ENCODE measurements around the gene PTPN20.
"Not testable (repeated sequence)": the region's sequence is repeated elsewhere in the genome, so short reads cannot be mapped to it uniquely, and the experiment has no call there.

The PTPN20 gene

DNA sequence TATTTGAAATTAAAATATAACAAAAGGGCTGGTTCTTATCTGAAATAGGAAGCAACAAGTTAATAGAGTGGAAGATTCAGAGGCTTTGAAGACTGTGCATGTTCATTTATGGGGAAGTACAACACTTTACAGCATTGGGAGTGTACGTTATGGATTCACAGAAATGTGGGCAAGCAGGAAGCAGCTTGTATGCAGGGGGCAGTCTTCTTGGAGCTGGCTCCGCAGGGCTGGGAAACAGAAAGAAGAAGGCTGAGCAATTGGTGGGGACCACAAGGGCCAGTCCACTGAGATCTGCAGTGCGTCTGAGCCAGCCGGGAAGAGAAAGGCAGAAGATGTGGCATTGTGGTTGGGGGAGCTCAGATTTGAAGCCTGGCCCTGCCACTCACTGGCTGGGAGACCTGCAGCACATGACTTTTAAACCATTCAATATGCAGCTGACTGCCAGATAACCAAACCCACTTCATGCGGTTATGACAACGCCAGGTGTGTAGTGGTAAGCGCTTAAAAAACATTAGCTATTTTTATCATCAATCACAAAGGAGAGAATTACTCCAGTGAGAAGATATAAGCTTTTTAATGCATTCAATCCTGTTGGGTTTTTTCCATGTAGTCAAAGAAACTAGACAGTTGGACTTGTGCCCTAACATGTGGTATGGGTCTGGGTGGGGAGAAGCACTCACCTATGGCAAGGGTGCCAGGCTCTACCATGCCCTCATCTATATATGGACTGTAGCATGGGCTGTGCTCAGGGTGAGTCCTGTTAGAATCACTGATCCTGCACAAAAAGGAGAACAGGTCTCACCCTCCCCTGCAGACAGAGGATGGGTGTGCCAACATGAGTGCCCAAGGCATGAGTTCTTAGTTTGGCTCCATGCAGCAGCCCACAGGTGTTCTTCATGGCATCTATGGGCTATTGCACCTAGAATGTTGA lies 14.2 kb upstream of the PTPN20 start:
- WGBS (ENCODE audit: insufficient coverage), result no CpG with 5 or more reads among the region's 7 CpGs
- H3K4me3 ChIP-seq (ENCODE audit: control insufficient read depth in 1 of 7, extremely low read depth in 1 of 7, insufficient read depth in 4 of 7, low read depth in 2 of 7, low read length in 6 of 7); POLR2A ChIA-PET; H3K4me1 ChIP-seq (ENCODE audit: control extremely low read depth in 1 of 4, control insufficient read depth in 4 of 4, insufficient read depth in 4 of 4, low read length in 3 of 4); H3K27me3 ChIP-seq (replicated peaks in 2 of 5; ENCODE audit: control insufficient read depth in 4 of 5, insufficient read depth in 5 of 5, low read length in 4 of 5); CTCF ChIA-PET; H3K27ac ChIP-seq (ENCODE audit: insufficient read depth in 1 of 2, low read depth in 1 of 2, low read length in 2 of 2, poor library complexity in 1 of 2, severe bottlenecking in 2 of 2); H3K9me3 ChIP-seq (ENCODE audit: control extremely low read depth in 1 of 5, control insufficient read depth in 4 of 5, insufficient read depth in 2 of 5, low read depth in 1 of 5, low read length in 4 of 5); H3K36me3 ChIP-seq (ENCODE audit: control insufficient read depth in 4 of 4, insufficient read depth in 4 of 4, low read length in 3 of 4): not testable (repeated sequence)
- DNase-seq, result peak; percentile 13 to 81 (median 72)

DNA sequence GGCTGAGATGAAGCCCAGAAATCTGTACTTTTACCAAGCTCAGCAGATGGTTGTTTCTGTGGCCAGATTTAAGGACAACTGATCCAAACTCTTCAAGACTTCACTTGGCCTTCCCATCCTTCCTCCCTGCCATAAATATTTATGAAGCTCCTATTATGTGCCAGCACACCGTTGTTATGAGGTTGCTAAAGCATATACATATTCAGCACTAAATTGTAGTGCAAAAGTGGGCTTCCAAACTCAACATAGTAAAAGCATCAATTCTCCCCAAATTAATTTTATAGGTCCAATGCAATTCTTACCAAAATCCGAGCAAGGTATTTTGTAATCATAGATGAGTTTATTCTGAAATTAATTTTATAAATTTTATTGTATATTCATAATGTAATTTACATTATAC lies 10.0 kb upstream of the PTPN20 start:
- CTCF ChIA-PET; POLR2A ChIA-PET; H3K27me3 ChIP-seq (replicated peaks in 2 of 5; ENCODE audit: control insufficient read depth in 4 of 5, insufficient read depth in 5 of 5, low read length in 4 of 5); H3K27ac ChIP-seq (ENCODE audit: insufficient read depth in 1 of 2, low read depth in 1 of 2, low read length in 2 of 2, poor library complexity in 1 of 2, severe bottlenecking in 2 of 2); H3K4me3 ChIP-seq (ENCODE audit: control insufficient read depth in 1 of 7, extremely low read depth in 1 of 7, insufficient read depth in 4 of 7, low read depth in 2 of 7, low read length in 6 of 7); H3K4me1 ChIP-seq (ENCODE audit: control extremely low read depth in 1 of 4, control insufficient read depth in 4 of 4, insufficient read depth in 4 of 4, low read length in 3 of 4); H3K9me3 ChIP-seq (ENCODE audit: control extremely low read depth in 1 of 5, control insufficient read depth in 4 of 5, insufficient read depth in 2 of 5, low read depth in 1 of 5, low read length in 4 of 5); DNase-seq; H3K36me3 ChIP-seq (ENCODE audit: control insufficient read depth in 4 of 4, insufficient read depth in 4 of 4, low read length in 3 of 4): not testable (repeated sequence)
- WGBS (ENCODE audit: insufficient coverage), result no CpG with 5 or more reads among the region's 2 CpGs

DNA sequence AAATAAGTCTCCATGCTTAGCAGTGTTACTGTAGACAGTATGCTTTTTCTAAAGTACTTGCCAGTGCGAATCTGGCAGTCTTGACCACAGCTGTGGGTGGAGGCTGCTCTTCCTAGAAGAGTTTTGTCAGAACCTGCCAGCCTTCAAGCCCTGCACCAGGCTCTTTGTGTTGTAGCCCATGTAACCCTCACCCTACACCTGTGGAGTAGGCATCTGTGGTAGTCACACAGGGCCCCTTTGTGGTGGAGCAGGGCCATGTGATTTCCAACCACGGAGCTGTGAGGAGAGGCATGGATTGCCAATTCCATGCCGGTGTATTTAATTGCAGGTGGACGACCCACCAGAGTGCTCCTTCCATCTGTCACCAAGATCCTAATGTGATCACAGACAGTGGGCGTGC lies 7.4 kb upstream of the PTPN20 start:
- H3K27me3 ChIP-seq (replicated peaks in 2 of 5; ENCODE audit: control insufficient read depth in 4 of 5, insufficient read depth in 5 of 5, low read length in 4 of 5); CTCF ChIA-PET: not testable (repeated sequence)

DNA sequence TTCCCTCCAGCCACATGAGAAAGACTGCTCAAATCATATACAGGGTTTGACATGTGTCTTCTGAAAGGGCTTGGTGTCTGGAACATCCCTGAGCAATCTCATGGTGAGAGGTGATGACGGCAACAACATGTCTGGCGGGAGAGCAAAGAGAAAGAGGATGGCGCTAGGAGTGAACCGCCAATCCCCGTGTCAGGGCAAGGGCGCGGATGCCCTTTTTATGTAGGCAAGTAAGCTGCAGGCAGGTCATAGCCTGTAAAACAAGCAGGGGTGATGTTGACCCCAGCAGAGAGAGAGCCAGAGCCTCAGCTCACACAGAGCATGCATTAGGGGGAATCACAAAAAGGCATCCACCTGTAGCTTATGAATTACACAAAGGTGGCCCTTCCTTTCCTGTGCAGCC lies 4.9 kb upstream of the PTPN20 start:
- POLR2A ChIA-PET; DNase-seq; H3K27ac ChIP-seq (ENCODE audit: insufficient read depth in 1 of 2, low read depth in 1 of 2, low read length in 2 of 2, poor library complexity in 1 of 2, severe bottlenecking in 2 of 2); CTCF ChIA-PET; H3K36me3 ChIP-seq (ENCODE audit: control insufficient read depth in 4 of 4, insufficient read depth in 4 of 4, low read length in 3 of 4); H3K9me3 ChIP-seq (ENCODE audit: control extremely low read depth in 1 of 5, control insufficient read depth in 4 of 5, insufficient read depth in 2 of 5, low read depth in 1 of 5, low read length in 4 of 5); H3K4me1 ChIP-seq (ENCODE audit: control extremely low read depth in 1 of 4, control insufficient read depth in 4 of 4, insufficient read depth in 4 of 4, low read length in 3 of 4); H3K27me3 ChIP-seq (replicated peaks in 2 of 5; ENCODE audit: control insufficient read depth in 4 of 5, insufficient read depth in 5 of 5, low read length in 4 of 5); H3K4me3 ChIP-seq (ENCODE audit: control insufficient read depth in 1 of 7, extremely low read depth in 1 of 7, insufficient read depth in 4 of 7, low read depth in 2 of 7, low read length in 6 of 7): not testable (repeated sequence)
- no CpG with 5 or more reads among the region's 7 CpGs for WGBS (ENCODE audit: insufficient coverage)

More for the DNA sequence above, 7.4 kb upstream of the PTPN20 start:
- H3K4me1 ChIP-seq (ENCODE audit: control extremely low read depth in 1 of 4, control insufficient read depth in 4 of 4, insufficient read depth in 4 of 4, low read length in 3 of 4); POLR2A ChIA-PET; DNase-seq; H3K4me3 ChIP-seq (ENCODE audit: control insufficient read depth in 1 of 7, extremely low read depth in 1 of 7, insufficient read depth in 4 of 7, low read depth in 2 of 7, low read length in 6 of 7); H3K36me3 ChIP-seq (ENCODE audit: control insufficient read depth in 4 of 4, insufficient read depth in 4 of 4, low read length in 3 of 4); H3K27ac ChIP-seq (ENCODE audit: insufficient read depth in 1 of 2, low read depth in 1 of 2, low read length in 2 of 2, poor library complexity in 1 of 2, severe bottlenecking in 2 of 2); H3K9me3 ChIP-seq (ENCODE audit: control extremely low read depth in 1 of 5, control insufficient read depth in 4 of 5, insufficient read depth in 2 of 5, low read depth in 1 of 5, low read length in 4 of 5): not testable (repeated sequence)
- WGBS (ENCODE audit: insufficient coverage), result no CpG with 5 or more reads among the region's 5 CpGs

DNA sequence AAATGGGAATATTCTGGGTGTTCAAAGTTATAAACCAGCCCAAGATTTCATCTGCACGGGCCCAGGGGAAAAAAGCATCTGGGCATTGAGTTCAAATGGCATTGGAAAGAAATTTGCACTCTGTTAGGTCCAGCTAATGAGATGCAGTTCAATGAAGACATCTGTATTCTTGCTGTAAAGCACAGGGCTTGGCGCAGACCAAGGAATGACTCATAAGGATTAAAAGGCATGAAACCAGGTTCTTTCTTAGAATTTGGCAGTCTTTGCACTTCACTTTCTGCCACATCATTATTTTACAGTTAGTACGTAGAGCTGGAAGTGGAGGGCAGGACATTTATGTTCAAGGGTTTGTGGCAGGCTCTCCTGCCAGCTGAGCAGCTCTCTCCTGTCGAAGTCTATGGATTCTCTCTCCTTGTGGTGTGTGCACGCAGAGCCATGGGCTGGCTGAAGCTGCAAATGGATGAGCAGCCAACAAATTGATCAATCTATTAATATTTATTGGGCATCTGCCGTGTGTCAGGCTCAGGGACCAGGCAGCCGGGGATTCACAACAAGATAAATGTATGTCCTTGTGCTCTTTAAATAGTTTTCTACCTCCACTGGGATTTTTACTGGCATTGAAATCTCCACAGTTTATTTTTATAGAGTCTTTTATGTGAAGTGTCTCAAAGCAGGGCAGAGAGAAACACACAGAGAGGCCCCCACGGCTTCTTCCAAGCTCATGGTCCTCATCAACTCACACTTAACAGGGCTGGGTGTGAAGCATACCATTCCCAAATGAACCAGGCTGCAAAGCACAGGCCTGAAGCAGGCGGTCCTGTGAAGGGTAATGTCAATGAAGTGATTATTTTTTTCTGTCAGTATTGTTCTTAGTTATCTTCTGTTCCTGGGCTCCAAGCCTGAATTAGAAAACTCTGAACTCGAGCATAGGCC lies 3.8 kb upstream of the PTPN20 start:
- CTCF ChIA-PET; H3K4me1 ChIP-seq (ENCODE audit: control extremely low read depth in 1 of 4, control insufficient read depth in 4 of 4, insufficient read depth in 4 of 4, low read length in 3 of 4); H3K4me3 ChIP-seq (ENCODE audit: control insufficient read depth in 1 of 7, extremely low read depth in 1 of 7, insufficient read depth in 4 of 7, low read depth in 2 of 7, low read length in 6 of 7); H3K36me3 ChIP-seq (ENCODE audit: control insufficient read depth in 4 of 4, insufficient read depth in 4 of 4, low read length in 3 of 4); H3K27ac ChIP-seq (ENCODE audit: insufficient read depth in 1 of 2, low read depth in 1 of 2, low read length in 2 of 2, poor library complexity in 1 of 2, severe bottlenecking in 2 of 2); H3K27me3 ChIP-seq (replicated peaks in 2 of 5; ENCODE audit: control insufficient read depth in 4 of 5, insufficient read depth in 5 of 5, low read length in 4 of 5); DNase-seq; H3K9me3 ChIP-seq (ENCODE audit: control extremely low read depth in 1 of 5, control insufficient read depth in 4 of 5, insufficient read depth in 2 of 5, low read depth in 1 of 5, low read length in 4 of 5); POLR2A ChIA-PET: not testable (repeated sequence)
- no CpG with 5 or more reads among the region's 10 CpGs for WGBS (ENCODE audit: insufficient coverage)

DNA sequence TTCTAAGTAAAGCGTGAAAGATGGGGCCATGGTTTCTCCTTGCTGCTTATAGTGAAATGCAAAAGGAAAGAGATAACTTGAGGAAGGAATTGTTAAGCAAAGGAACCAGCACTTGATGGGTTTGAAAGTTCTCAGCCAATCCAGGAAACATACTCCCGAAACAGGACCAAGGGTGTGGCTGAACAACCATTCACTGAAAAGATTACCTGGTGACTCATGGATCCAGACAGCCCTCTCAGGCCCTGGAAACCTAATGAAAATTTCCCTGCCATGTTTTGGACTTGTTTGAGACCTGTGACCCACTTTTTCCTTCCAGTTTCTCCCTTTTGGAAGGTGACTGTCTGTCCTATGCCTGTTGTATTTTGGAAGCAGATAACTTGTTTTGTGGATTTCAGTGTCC lies 11.3 kb downstream of the PTPN20 start:
- DNase-seq; CTCF ChIA-PET; H3K27me3 ChIP-seq (replicated peaks in 2 of 5; ENCODE audit: control insufficient read depth in 4 of 5, insufficient read depth in 5 of 5, low read length in 4 of 5); H3K27ac ChIP-seq (ENCODE audit: insufficient read depth in 1 of 2, low read depth in 1 of 2, low read length in 2 of 2, poor library complexity in 1 of 2, severe bottlenecking in 2 of 2); H3K4me3 ChIP-seq (ENCODE audit: control insufficient read depth in 1 of 7, extremely low read depth in 1 of 7, insufficient read depth in 4 of 7, low read depth in 2 of 7, low read length in 6 of 7); H3K4me1 ChIP-seq (ENCODE audit: control extremely low read depth in 1 of 4, control insufficient read depth in 4 of 4, insufficient read depth in 4 of 4, low read length in 3 of 4); POLR2A ChIA-PET; H3K36me3 ChIP-seq (ENCODE audit: control insufficient read depth in 4 of 4, insufficient read depth in 4 of 4, low read length in 3 of 4); H3K9me3 ChIP-seq (ENCODE audit: control extremely low read depth in 1 of 5, control insufficient read depth in 4 of 5, insufficient read depth in 2 of 5, low read depth in 1 of 5, low read length in 4 of 5): not testable (repeated sequence)
- no CpG with 5 or more reads among the region's 2 CpGs for WGBS (ENCODE audit: insufficient coverage)

DNA sequence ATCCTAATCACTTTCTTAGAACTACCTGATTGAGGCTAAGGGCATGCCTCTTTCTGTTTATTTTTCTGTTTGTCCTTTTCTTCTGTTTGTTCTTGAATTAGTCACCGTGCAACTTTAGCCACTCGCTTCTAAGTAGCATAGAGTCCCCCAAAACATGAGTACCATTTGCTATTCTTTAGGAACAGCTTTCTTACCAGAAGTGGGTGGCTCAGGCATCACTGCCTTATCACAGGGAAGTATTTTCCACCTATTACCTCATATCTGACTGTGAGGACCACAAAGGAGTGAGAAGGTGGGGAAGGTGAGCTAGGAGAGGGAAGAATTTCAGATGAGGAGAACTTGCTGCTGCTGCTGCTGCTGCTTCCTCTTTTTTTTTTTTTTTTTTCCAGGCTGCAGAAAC lies 13.9 kb downstream of the PTPN20 start:
- H3K9me3 ChIP-seq (ENCODE audit: control extremely low read depth in 1 of 5, control insufficient read depth in 4 of 5, insufficient read depth in 2 of 5, low read depth in 1 of 5, low read length in 4 of 5); CTCF ChIA-PET; POLR2A ChIA-PET; H3K4me3 ChIP-seq (ENCODE audit: control insufficient read depth in 1 of 7, extremely low read depth in 1 of 7, insufficient read depth in 4 of 7, low read depth in 2 of 7, low read length in 6 of 7); H3K4me1 ChIP-seq (ENCODE audit: control extremely low read depth in 1 of 4, control insufficient read depth in 4 of 4, insufficient read depth in 4 of 4, low read length in 3 of 4); H3K27ac ChIP-seq (ENCODE audit: insufficient read depth in 1 of 2, low read depth in 1 of 2, low read length in 2 of 2, poor library complexity in 1 of 2, severe bottlenecking in 2 of 2); H3K36me3 ChIP-seq (ENCODE audit: control insufficient read depth in 4 of 4, insufficient read depth in 4 of 4, low read length in 3 of 4); DNase-seq; H3K27me3 ChIP-seq (replicated peaks in 2 of 5; ENCODE audit: control insufficient read depth in 4 of 5, insufficient read depth in 5 of 5, low read length in 4 of 5): not testable (repeated sequence)
- WGBS (ENCODE audit: insufficient coverage), result no CpG with 5 or more reads among the region's 2 CpGs
